ENCODE measurements around the gene MICU1.
"Not testable (repeated sequence)": the region's sequence is repeated elsewhere in the genome, so short reads cannot be mapped to it uniquely, and the experiment has no call there.

GRCh38 chr10:72646971-72647370 lies 21.1 kb upstream of the MICU1 start:
- not testable (repeated sequence) for TF ChIP-seq EZH2 (IDR thresholded peaks at IDR 0.05; ENCODE audit: low read length); CTCF (optimal IDR thresholded peaks at IDR 0.05 in 1 of 3, IDR thresholded peaks at IDR 0.05 in 1 of 3, conservative IDR thresholded peaks at IDR 0.05 in 1 of 3; ENCODE audit: extremely low read depth in 1 of 3, insufficient read depth in 2 of 3, low read length in 3 of 3)

Data from keratinocyte (primary cell).